Osteocyte (in vitro differentiated cells): Measurements from ENCODE around the gene ANXA2. TPM values are rescaled to one million over a fixed set of nuclear protein-coding genes. Genes with fewer than 3 reads are reported as not detected.

Experiments used
- DNase-seq: peaks from one replicate; pipeline ENCODE4 v3.0.0; 2021; ENCODE audit warnings: mixed read lengths; ENCODE audit not compliant: unreplicated experiment; ENCODE audit errors: extremely low spot score
- H3K27ac Mint-ChIP-seq: one replicate; pipeline ENCODE4 v1.8.0; 2021; ENCODE audit warnings: mild to moderate bottlenecking, mixed read lengths; ENCODE audit not compliant: unreplicated experiment
- H3K27me3 Mint-ChIP-seq: one replicate; pipeline ENCODE4 v1.8.0; 2021; ENCODE audit warnings: mixed read lengths; ENCODE audit not compliant: unreplicated experiment
- H3K36me3 Mint-ChIP-seq: one replicate; pipeline ENCODE4 v1.8.0; 2021; ENCODE audit warnings: mixed read lengths; ENCODE audit not compliant: unreplicated experiment
- H3K4me1 Mint-ChIP-seq: one replicate; pipeline ENCODE4 v1.8.0; 2021; ENCODE audit warnings: mixed read lengths; ENCODE audit not compliant: unreplicated experiment
- H3K4me3 Mint-ChIP-seq: one replicate; pipeline ENCODE4 v1.8.0; 2021; ENCODE audit warnings: mild to moderate bottlenecking, moderate library complexity, mixed read lengths; ENCODE audit not compliant: unreplicated experiment
- H3K9me3 Mint-ChIP-seq: one replicate; pipeline ENCODE4 v1.8.0; 2021; ENCODE audit warnings: mixed read lengths; ENCODE audit not compliant: unreplicated experiment
- CTCF ChIP-seq: fragments of 200-600 bp; sonication (generic); IDR thresholded peaks from 2 replicates; pipeline ENCODE4 v1.5.0; 2021; ENCODE audit warnings: antibody characterized with exemption, mild to moderate bottlenecking, moderate library complexity
- total RNA-seq: library from RNA; stranded (reverse); gene quantifications from 2 replicates; pipeline ENCODE4 v1.2.1, GENCODE V29; 2021

ANXA2 gene
- total RNA-seq, 1 donor from 2014 or later = 2,961 TPM

- peak overlapping the region; percentile 72 for H3K4me3 Mint-ChIP-seq
- H3K27me3 Mint-ChIP-seq = no peaks in the 10 kb centered on the region
- TF ChIP-seq CTCF = no peak
- H3K27ac Mint-ChIP-seq = peak overlapping the region; percentile 95
- H3K9me3 Mint-ChIP-seq = no peaks in the 10 kb centered on the region
- DNase-seq = no peak
- H3K4me1 Mint-ChIP-seq = peaks cover 93% of the 10 kb centered on the region
- peaks cover 42% of the 10 kb centered on the region for H3K36me3 Mint-ChIP-seq
Observed at GRCh38 chr15:60389261-60390077, 8.3 kb downstream of the ANXA2 start.

GRCh38 chr15:60387321-60387720 is 10.5 kb downstream of the ANXA2 start:
- peak overlapping the region; percentile 95 for H3K27ac Mint-ChIP-seq
- H3K4me3 Mint-ChIP-seq = peak overlapping the region; percentile 32
- no peaks in the 10 kb centered on the region for H3K27me3 Mint-ChIP-seq
- peaks cover 45% of the 10 kb centered on the region for H3K36me3 Mint-ChIP-seq
- H3K9me3 Mint-ChIP-seq = no peaks in the 10 kb centered on the region
- peaks cover 93% of the 10 kb centered on the region for H3K4me1 Mint-ChIP-seq
- no peak for TF ChIP-seq CTCF
- no peak for DNase-seq

- Mint-ChIP-seq H3K36me3 (peaks cover 46% of the 10 kb centered on the region), H3K4me1 (peaks cover 95% of the 10 kb centered on the region), H3K27ac (peak overlapping the region; percentile 95), H3K4me3 (peak overlapping the region; percentile 7), H3K9me3 (no peaks in the 10 kb centered on the region), H3K27me3 (no peaks in the 10 kb centered on the region)
- DNase-seq = no peak
- no peak for TF ChIP-seq CTCF
Observed at GRCh38 chr15:60386615-60387014, 11.2 kb downstream of the ANXA2 start.

GRCh38 chr15:60385620-60386552 is 11.9 kb downstream of the ANXA2 start:
- TF ChIP-seq CTCF = no peak
- Mint-ChIP-seq H3K36me3 (peaks cover 52% of the 10 kb centered on the region), H3K9me3 (no peaks in the 10 kb centered on the region), H3K4me3 (peak overlapping the region; percentile 6), H3K4me1 (peaks cover 95% of the 10 kb centered on the region), H3K27me3 (no peaks in the 10 kb centered on the region), H3K27ac (peak overlapping the region; percentile 95)
- DNase-seq = no peak
